GM12891 (cell line): ENCODE data around the gene RAB7A.

ENCODE experiments used
- POLR2A ChIP-seq: IDR thresholded peaks from 2 replicates; pipeline ENCODE4 v1.6.1; 2011; ENCODE audit warnings: low read depth, low read length, control low read depth
- POLR2AphosphoS5 ChIP-seq: IDR thresholded peaks from 2 replicates; pipeline ENCODE4 v1.6.1; 2011; ENCODE audit warnings: low read depth, low read length, control low read depth
- POU2F2 ChIP-seq: IDR thresholded peaks from 2 replicates; pipeline ENCODE4 v1.6.1; 2011; ENCODE audit warnings: low read depth, mild to moderate bottlenecking, control low read depth, low read length, moderate library complexity

- TF ChIP-seq POLR2A = no peak
- no peak for TF ChIP-seq POU2F2
- TF ChIP-seq POLR2AphosphoS5 = no peak
These were observed 42.0 kb upstream of the RAB7A start for GRCh38 chr3:128683957-128684356.
